T follicular helper cell (primary cell): ENCODE measurements around the gene SPTBN2.

Experiments used
- DNase-seq: peaks from one replicate; pipeline ENCODE4 v3.0.0-alpha.2; 2020; ENCODE audit warnings: low read depth

SPTBN2 gene

GRCh38 chr11:66639066-66639813 lies 89.8 kb downstream of the SPTBN2 start:
- DNase-seq = no peak

- peak; percentile 96 for DNase-seq
Measured at GRCh38 chr11:66638177-66639065, 90.6 kb downstream of the SPTBN2 start, which contains the start of gene RBM4. Gene RBM4 (plus strand): TSS chr11:66638703. CDS start chr11:66639712, 1,009 bp downstream.

GRCh38 chr11:66637557-66638176 lies 91.3 kb downstream of the SPTBN2 start:
- no peak for DNase-seq

GRCh38 chr11:66636411-66636810 lies 92.6 kb downstream of the SPTBN2 start:
- DNase-seq = no peak
